DMS153 treated with DMSO at 0.1 percent for 48 hours (cell line): ENCODE data around the gene NCKAP5.
A peak's percentile ranks its signal among the peaks of the same experiment; 100 is the strongest.

ENCODE experiments used
- DNase-seq: peaks from one replicate; lab custom pipeline; 2025; ENCODE audit not compliant: unreplicated experiment; lab: John Stamatoyannopoulos, UW

NCKAP5 gene

GRCh38 chr2:133054297-133054696 lies 514.0 kb downstream of the NCKAP5 start:
- no peak for DNase-seq

GRCh38 chr2:133053541-133053940 lies 514.7 kb downstream of the NCKAP5 start:
- DNase-seq, result no peak

- no peak for DNase-seq
Measured at GRCh38 chr2:133045787-133046186, 522.5 kb downstream of the NCKAP5 start.

- no peak for DNase-seq
Measured at GRCh38 chr2:133044556-133044955, 523.7 kb downstream of the NCKAP5 start.

- DNase-seq, result no peak
Measured at GRCh38 chr2:133040170-133040569, 528.1 kb downstream of the NCKAP5 start.

GRCh38 chr2:133039531-133039930 lies 528.7 kb downstream of the NCKAP5 start:
- DNase-seq, result no peak

GRCh38 chr2:133026536-133027177 lies 541.6 kb downstream of the NCKAP5 start:
- no peak for DNase-seq

GRCh38 chr2:133025004-133025403 lies 543.3 kb downstream of the NCKAP5 start:
- no peak for DNase-seq

- no peak for DNase-seq
Measured at GRCh38 chr2:133012847-133013734, 555.2 kb downstream of the NCKAP5 start.

- DNase-seq, result no peak
Measured at GRCh38 chr2:133004623-133005022, 563.6 kb downstream of the NCKAP5 start.

- DNase-seq, result no peak
Measured at GRCh38 chr2:132999421-132999820, 568.8 kb downstream of the NCKAP5 start.

GRCh38 chr2:132998221-132998620 lies 570.0 kb downstream of the NCKAP5 start:
- DNase-seq, result no peak

GRCh38 chr2:132991471-132992045 lies 576.7 kb downstream of the NCKAP5 start:
- DNase-seq, result no peak

GRCh38 chr2:132984731-132985130 lies 583.5 kb downstream of the NCKAP5 start:
- DNase-seq, result peak; percentile 27

- no peak for DNase-seq
Measured at GRCh38 chr2:132980304-132980703, 588.0 kb downstream of the NCKAP5 start.

GRCh38 chr2:132979339-132980093 lies 588.7 kb downstream of the NCKAP5 start:
- DNase-seq, result no peak

GRCh38 chr2:132978840-132979239 lies 589.4 kb downstream of the NCKAP5 start:
- DNase-seq, result no peak

GRCh38 chr2:132977812-132978529 lies 590.3 kb downstream of the NCKAP5 start:
- no peak for DNase-seq

- no peak for DNase-seq
Measured at GRCh38 chr2:132975193-132976105, 592.8 kb downstream of the NCKAP5 start.
